Left ventricle myocardium superior (tissue), 1 donor: ENCODE data around the gene SLC7A5. TPM values are rescaled to one million over a fixed set of nuclear protein-coding genes. Genes with fewer than 3 reads are reported as not detected.
"Not testable (repeated sequence)": the region's sequence is repeated elsewhere in the genome, so short reads cannot be mapped to it uniquely, and the experiment has no call there.

Source experiments
- ATAC-seq: fragments of 200-7000 bp; cut with Tn5 transposase; one replicate; pipeline ENCODE4 v1.9.1; 2020; ENCODE audit warnings: mild to moderate bottlenecking, moderate library complexity
- DNase-seq: peaks from one replicate; pipeline ENCODE4 v3.0.0-alpha.2; 2020
- intact Hi-C: fragments of 100-400 bp; cut with micrococcal nuclease; formaldehyde crosslinking; loops from one replicate; pipeline ENCODE4 v1.11.0; 2022
- total RNA-seq: library from RNA; stranded (reverse); fragmentation: NEBNext Ultra II Directional; extraction: Animal tissue kit (Norgen Biotek cat#: 25700); gene quantifications from one replicate; pipeline ENCODE4 v1.2.1, GENCODE V29; 2021
- donor health status: DM: no; HTN: yes; CAD: no; lungs with severe emphysema.

Gene SLC7A5
- total RNA-seq, 1 donor from 2014 or later, result 2.0 TPM

GRCh38 chr16:87828071-87828906 lies 41.0 kb downstream of the SLC7A5 start:
- DNase-seq (no peak), ATAC-seq (no peak)
- intact Hi-C loops, result no loop called here

- DNase-seq, intact Hi-C loops, ATAC-seq: not testable (repeated sequence)
These were observed 41.8 kb downstream of the SLC7A5 start for GRCh38 chr16:87827588-87827915.

DNA sequence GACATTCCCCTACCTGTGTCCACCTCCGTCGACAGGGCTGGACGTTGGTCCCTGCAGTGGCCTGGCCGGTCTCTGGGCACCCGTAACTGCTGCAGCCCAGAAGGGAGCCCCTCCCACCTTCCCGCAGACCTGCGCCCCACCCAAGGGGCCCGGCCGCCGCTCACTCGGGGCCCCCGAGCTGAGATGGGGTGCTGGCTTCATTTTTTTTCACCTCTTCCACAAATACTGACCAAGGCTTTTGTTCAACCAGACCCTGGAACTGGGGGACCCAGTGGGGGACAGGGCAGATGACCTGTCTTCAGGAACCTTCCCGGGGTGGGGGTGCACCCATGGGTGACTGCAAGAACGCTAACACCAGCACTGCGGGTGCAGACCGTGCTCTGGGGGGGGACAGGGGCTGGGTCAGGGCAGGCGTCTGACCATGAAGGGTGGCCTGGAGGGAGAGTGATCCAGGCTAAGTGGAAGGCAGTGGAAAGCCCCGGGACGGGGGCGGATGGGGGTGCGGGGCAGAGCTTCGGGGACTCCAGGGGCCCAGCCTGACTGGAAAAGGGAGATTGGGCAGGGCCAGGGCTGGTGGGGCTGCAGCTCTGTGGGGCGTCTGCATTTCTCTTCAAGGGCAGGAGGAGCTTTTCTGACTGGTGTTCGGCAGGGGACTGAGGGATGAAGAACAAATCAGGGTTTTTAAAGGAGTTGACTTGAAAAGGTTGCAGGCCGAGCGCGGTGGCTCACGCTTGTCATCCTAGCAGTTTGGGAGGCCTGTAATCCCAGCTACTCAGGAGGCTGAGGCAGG lies 42.3 kb downstream of the SLC7A5 start:
- DNase-seq (no peak), ATAC-seq (no peak)
- intact Hi-C loops, result no loop called here

- intact Hi-C loops, DNase-seq, ATAC-seq: not testable (repeated sequence)
These were observed 42.9 kb downstream of the SLC7A5 start for GRCh38 chr16:87826407-87826797.

DNA sequence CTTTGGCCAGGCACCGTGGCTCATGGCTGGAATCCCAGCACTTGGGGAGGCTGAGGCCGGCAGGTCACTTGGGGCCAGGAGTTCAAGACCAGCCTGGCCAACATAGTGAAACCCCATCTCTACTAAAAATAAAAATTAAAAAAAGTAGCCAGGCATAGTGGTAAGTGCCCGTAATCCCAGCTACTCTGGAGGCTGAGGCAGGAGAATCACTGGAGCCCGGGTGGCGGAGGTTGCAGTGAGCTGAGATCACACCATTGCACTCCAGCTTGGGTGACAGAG lies 43.5 kb downstream of the SLC7A5 start:
- DNase-seq, ATAC-seq, intact Hi-C loops: not testable (repeated sequence)

GRCh38 chr16:87824991-87825841 lies 44.1 kb downstream of the SLC7A5 start:
- ATAC-seq, result no peak
- intact Hi-C loops, result no loop called here
- no peak for DNase-seq

GRCh38 chr16:87824016-87824990 lies 45.0 kb downstream of the SLC7A5 start:
- intact Hi-C loops, result no loop called here
- ATAC-seq (no peak), DNase-seq (no peak)

- intact Hi-C loops, result no loop called here
These were observed 46.0 kb downstream of the SLC7A5 start for GRCh38 chr16:87823181-87823929.

DNA sequence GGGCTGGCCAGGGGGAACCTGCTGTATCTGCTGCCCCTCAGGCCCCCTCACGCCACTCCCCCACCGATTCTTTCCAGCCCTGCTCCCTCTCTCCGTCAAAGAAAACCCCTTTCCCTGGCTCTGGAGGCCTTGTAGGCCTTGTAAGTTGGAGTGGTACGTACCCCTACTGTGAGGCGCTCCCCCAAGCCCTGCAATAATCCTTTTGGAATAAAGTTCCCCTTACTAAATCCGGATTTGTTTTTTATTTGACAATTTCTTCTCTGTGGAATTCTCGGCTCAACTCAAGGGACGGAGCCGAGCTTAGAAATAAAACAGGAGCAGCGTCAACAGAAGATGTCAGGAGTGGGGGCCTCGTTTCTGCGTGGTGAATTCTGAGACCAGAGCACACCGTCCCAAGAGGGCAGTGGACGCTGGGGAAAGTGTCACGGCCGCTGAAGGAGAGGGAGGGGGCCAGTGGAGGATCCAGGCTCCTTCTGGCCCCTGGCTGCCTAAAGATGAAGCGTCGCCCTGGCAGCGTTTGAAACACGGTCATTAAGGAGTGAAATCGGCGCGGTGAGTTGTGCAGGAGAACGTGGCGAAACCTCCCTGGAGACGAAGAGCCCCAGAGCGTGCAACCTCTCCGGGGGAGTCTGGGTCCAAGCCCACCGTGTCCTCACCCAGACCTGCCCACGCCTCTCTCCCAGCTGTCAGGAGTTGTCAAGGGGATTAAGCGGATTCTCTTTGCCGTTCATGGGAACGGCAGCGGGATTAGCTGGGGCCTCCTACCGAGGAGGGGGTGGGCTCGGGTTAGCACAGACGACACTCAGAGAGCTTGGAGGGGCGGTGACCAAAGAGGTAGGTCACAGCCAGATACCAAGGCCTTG lies 47.0 kb downstream of the SLC7A5 start:
- DNase-seq, result no peak
- intact Hi-C loops, result no loop called here
- ATAC-seq, result no peak

More at GRCh38 chr16:87823181-87823929, 46.0 kb downstream of the SLC7A5 start:
- DNase-seq, result no peak
- no peak for ATAC-seq

DNA sequence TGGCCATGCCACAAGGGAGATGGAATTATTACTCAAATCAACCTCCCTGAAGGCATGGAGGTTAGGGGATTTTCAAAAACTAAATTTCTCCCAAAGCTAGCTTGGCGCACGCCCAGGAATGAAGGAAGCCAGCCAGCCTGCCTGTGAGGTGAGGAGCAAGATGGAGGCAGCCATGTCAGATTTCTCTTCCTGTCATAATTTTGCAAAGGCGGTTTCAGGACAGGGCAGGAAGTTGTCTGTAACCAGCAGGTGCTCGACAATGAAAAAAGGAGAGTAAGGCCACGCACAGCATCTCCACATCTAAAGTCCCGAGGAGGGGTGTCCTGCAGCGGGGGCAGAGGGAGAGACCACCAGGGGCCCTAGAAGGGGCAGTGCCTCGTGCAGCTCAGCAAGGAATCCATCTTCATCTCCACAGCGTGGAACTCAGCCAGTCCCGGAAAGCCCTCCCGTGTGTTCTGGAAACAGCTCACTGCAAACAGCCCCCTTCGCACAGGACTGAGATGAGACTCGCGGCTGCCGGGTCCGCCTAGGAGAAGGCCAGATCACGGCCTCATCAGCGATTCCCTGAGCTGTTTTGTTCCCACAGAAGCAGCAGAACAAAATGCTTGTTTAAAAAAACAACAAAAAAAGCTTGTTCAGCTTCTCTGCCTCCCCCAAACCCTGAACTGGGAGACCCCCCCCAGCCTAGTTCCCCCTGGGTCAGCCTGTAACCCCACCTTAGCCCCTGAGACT lies 47.8 kb downstream of the SLC7A5 start:
- intact Hi-C loops, result no loop called here
- ATAC-seq (no peak), DNase-seq (no peak)

GRCh38 chr16:87819983-87820382 lies 49.3 kb downstream of the SLC7A5 start:
- DNase-seq, result no peak
- no peak for ATAC-seq
- intact Hi-C loops, result no loop called here

DNA sequence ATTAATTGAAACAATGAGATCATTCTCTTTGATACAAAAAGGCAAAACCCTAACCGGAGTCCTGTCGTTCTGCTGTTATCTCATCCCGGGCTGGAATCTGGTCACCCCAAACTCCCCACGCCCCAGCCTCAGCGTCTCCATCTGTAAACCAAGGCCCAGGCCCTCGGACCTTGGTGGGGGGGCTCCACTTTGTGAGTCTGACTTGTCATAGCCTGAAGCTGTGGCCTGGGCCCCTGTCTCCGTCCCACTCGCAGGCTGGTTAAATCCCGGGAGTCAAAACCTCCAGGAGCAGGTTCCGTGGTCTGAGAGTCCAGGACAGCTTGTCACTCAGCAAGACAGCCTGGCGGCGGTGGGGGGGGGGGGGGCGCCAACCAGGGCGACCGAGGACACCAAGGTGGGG lies 50.0 kb downstream of the SLC7A5 start:
- ATAC-seq (no peak), DNase-seq (no peak)
- intact Hi-C loops, result no loop called here

- DNase-seq (no peak), ATAC-seq (no peak)
- intact Hi-C loops, result no loop called here
These were observed 50.7 kb downstream of the SLC7A5 start for GRCh38 chr16:87818533-87819161.

- intact Hi-C loops, result no loop called here
- DNase-seq (no peak), ATAC-seq (no peak)
These were observed 51.4 kb downstream of the SLC7A5 start for GRCh38 chr16:87817910-87818309.

- DNase-seq, intact Hi-C loops, ATAC-seq: not testable (repeated sequence)
These were observed 51.9 kb downstream of the SLC7A5 start for GRCh38 chr16:87817370-87817769.

DNA sequence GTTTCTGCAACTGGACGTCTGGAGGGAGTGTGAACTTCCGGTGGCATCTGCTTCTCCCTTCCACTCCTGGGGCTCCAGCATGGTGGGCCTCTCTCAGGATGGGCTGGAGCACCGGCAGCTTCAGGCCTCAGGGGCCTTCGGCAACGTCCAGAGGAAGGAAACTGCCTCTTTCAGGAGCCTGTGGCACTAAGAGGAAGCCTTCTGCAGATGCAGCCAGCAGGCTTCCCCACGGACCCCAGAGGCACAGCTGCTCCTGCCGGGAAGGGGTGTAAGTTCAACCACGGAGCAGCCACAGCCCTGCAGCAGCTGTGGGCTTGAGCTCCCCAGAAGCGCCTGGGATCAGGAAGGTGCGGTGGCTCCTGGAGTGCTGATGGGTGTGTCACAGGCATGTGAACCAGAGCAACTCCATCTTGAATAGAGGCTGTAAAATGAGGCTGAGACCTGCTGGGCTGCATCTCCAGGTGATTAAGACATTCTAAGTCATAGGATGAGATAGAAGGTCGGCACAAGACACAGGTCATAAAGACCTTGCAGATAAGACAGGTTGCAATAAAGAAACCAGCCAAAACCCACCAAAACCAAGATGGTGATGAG lies 52.7 kb downstream of the SLC7A5 start:
- intact Hi-C loops, result no loop called here
- ATAC-seq (no peak), DNase-seq (no peak)
